Fibroblast of the aortic adventitia (primary cell): ENCODE measurements around the gene KAT6B. TPM values are rescaled to one million over a fixed set of nuclear protein-coding genes. Genes with fewer than 3 reads are reported as not detected.

Experiments
- DNase-seq: peaks from one replicate; pipeline ENCODE4 v3.0.0-alpha.2; 2010; ENCODE audit warnings: low read depth
- H3K4me3 ChIP-seq: 2 replicates; pipeline ENCODE4 v1.5.1; 2011; ENCODE audit warnings: low read depth, mild to moderate bottlenecking, control low read depth, low read length, moderate library complexity
- total RNA-seq: library from RNA; depleted of rRNA; stranded (reverse); fragments of >200 nt; gene quantifications from 2 replicates; pipeline ENCODE4 v1.2.3, GENCODE V29; 2012; ENCODE audit warnings: low replicate concordance
- TF ChIP-seq, protein P1 (sequence below): IDR thresholded peaks from 2 replicates; pipeline ENCODE4 v1.5.1; 2011; ENCODE audit warnings: mild to moderate bottlenecking, low read length, control low read depth, inconsistent platforms; ENCODE audit not compliant: insufficient read depth

Gene KAT6B
- total RNA-seq, 1 donor: 38.9 TPM

DNA sequence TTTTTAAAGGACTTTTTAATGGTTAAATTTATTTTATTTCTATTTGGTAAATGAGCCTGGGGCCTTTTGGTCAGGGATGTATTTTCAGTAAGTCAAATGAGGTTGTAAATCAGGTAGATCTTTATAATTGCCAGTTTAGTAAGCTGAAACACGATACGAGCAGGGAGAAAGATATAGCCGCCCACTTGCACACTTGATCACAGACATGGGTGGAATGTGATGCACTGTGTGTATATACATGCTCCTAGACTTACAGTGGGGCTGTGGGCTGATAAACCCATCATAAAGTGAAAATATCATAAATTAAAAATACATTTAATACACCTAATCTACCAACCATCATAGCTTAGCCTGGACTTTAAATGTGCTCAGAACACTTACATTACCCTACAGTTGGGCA, 165.7 kb downstream of the KAT6B start:
- H3K4me3 ChIP-seq: no peak overlapping the region
- TF ChIP-seq, protein P1, sequence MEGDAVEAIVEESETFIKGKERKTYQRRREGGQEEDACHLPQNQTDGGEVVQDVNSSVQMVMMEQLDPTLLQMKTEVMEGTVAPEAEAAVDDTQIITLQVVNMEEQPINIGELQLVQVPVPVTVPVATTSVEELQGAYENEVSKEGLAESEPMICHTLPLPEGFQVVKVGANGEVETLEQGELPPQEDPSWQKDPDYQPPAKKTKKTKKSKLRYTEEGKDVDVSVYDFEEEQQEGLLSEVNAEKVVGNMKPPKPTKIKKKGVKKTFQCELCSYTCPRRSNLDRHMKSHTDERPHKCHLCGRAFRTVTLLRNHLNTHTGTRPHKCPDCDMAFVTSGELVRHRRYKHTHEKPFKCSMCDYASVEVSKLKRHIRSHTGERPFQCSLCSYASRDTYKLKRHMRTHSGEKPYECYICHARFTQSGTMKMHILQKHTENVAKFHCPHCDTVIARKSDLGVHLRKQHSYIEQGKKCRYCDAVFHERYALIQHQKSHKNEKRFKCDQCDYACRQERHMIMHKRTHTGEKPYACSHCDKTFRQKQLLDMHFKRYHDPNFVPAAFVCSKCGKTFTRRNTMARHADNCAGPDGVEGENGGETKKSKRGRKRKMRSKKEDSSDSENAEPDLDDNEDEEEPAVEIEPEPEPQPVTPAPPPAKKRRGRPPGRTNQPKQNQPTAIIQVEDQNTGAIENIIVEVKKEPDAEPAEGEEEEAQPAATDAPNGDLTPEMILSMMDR: no peak

DNA sequence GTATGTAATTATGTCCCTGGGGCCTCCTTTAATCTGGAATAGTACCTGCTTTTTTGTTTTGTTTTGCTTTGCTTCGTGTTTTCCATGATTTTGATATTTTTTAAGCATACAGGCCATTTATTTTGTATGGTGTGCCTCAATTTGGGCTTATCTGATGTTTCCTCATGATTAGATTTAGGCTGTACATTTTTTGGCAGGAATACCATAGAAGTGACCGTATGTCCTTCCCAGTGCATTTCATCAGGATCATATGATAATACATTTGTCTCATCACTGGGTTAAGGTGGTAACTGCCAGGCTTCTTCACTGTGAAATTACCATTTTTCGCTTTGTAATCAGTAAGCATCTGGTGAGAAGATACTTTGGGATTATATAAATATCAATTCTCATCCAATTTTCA, 167.2 kb downstream of the KAT6B start:
- H3K4me3 ChIP-seq: no peak overlapping the region
- DNase-seq: no peak
- TF ChIP-seq, protein P1: no peak

More for the DNA sequence above, 165.7 kb downstream of the KAT6B start:
- DNase-seq: no peak

DNA sequence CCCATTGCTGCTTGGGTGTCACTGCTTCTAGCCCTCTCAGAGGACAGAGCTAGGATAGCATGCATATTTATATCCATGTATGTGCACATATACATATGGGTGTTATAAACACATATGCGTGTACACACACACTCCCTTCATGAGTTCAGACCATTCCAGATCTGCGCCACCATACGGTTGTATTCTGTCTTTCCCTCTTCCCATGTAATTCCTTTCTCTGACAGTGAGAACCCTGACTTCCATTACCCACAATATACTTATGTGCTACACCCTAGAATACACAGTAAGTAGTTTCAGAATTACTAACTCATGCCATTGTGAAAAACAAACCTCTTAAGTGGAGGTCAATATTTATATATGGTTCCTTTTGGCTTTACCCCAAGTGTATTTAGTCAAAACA, 168.5 kb downstream of the KAT6B start:
- DNase-seq: no peak
- H3K4me3 ChIP-seq: no peak overlapping the region
- TF ChIP-seq, protein P1: no peak

DNA sequence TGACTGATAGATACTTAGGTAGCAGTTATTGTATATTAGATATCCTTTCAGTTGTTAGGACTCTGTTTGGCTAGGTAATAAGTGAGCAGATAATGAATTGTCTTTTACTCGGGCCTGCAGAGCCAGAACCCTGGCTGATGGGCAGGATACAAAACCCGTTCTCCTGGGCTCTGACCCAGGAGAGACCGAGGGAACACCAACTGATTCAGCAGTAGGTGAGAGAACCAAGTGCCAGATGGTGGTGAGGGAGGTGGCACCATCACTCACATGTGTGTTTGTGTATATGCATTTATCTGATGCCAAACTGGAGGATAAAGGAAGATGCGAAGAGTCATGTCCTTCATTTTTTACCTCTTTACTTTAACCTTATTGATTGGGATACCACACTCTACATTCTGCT, 169.4 kb downstream of the KAT6B start:
- no peak for DNase-seq
- H3K4me3 ChIP-seq: no peak overlapping the region
- TF ChIP-seq, protein P1: no peak

DNA sequence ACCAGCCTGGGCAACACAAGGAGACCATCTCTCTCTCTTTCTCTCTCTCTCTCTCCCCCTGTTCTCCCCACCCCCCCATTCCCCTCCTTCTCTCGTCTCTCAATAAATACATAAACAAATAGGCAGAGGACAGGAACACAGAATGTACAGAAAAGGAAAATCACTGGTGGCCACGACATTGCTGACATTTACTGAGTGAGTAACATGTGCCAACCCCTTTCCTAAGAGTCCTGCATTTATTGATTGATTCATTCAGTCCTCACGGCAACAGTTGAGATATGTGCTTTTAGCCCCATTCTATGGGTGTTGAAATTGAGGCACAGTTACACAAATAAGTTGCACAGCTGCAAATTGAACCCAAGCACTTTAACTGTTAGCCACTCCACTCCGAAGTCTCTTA, 170.8 kb downstream of the KAT6B start:
- DNase-seq: no peak
- TF ChIP-seq, protein P1: no peak
- no peak overlapping the region for H3K4me3 ChIP-seq

DNA sequence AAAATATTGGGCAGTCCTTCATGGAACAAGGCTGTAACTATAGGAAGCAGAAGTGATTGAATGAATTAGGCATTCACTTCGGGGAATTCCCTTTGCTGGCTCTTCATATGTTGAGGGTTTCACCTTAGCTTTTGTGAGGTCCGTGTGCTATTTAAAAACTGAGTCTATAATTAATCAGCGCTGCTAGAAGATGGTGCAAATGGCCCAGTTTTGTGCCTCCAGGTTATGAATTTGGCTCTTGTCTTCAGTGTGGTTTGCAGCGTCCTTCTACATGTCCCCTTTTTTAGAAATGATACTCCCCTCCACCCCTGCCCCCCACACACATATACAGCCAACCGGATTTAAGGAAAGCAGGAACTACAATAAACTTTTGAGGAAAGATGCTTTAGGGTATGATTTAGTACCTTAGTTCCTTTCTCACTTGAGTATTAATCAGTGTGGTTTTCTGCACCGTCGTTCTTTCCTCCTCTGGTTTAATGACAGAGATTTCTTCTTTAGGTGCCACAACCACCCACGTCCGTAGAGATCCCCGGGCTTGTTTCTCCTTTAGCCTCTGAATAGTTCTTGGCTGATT, 174.4 kb downstream of the KAT6B start:
- DNase-seq: no peak
- H3K4me3 ChIP-seq: no peak overlapping the region
- TF ChIP-seq, protein P1: no peak
